ENCODE results near the gene APOB.

Gene APOB

DNA sequence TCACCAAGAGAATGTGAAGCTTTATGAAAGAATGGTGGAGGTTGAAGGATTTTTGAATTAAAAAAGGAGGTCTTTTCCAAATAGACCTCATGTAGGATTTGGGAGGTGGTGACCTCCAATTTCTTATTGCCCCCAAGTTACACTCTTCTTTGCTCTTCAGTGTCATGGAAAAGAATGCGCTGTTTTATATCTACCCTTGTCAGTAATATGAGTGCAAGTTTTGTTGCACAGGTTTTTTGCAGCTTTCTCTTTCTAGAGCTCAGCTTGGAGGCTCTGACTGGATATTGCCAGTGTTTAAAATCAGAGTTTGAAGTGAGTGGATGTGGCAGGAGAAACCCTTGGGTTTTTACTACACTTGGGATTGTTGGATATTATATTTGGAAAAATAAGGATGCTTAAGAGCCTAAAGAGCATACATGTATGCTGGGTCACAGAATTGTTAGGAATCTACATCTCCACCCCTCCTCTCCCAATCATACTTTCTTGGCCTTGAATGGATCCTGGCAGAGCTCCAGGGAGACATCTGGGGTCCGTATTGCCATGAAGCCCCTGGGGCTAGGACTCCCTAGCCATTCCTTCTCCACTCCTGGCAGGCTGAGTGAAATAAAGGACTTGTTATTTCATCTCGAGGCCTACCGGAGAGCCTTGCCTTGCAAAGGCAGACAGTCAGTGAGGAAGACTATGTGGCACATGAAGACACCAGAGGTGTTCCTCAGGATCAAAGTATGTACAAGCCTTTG, 43.8 kb downstream of the APOB start:
- Mint-ChIP-seq H3K36me3 (no peaks in the 10 kb centered on the region), H3K4me1 (ENCODE audit: low read depth) (no peaks in the 10 kb centered on the region), H3K9me3 (ENCODE audit: low read depth) (no peaks in the 10 kb centered on the region), H3K27ac (no peak overlapping the region), H3K4me3 (no peak overlapping the region), H3K27me3 (peaks cover 4% of the 10 kb centered on the region)

GRCh38 chr2:20998972-20999905, 44.6 kb downstream of the APOB start:
- Mint-ChIP-seq H3K27ac (no peak overlapping the region), H3K27me3 (peaks cover 4% of the 10 kb centered on the region), H3K4me1 (ENCODE audit: low read depth) (no peaks in the 10 kb centered on the region), H3K36me3 (no peaks in the 10 kb centered on the region), H3K4me3 (no peak overlapping the region), H3K9me3 (ENCODE audit: low read depth) (no peaks in the 10 kb centered on the region)

GRCh38 chr2:20997953-20998722, 45.7 kb downstream of the APOB start:
- Mint-ChIP-seq H3K4me3 (no peak overlapping the region), H3K4me1 (ENCODE audit: low read depth) (no peaks in the 10 kb centered on the region), H3K27me3 (peaks cover 3% of the 10 kb centered on the region), H3K27ac (no peak overlapping the region), H3K9me3 (ENCODE audit: low read depth) (no peaks in the 10 kb centered on the region), H3K36me3 (no peaks in the 10 kb centered on the region)

- no peak overlapping the region for H3K4me3 Mint-ChIP-seq
- H3K27ac Mint-ChIP-seq = no peak overlapping the region
- no peaks in the 10 kb centered on the region for H3K4me1 Mint-ChIP-seq (ENCODE audit: low read depth)
- H3K27me3 Mint-ChIP-seq = no peaks in the 10 kb centered on the region
- H3K36me3 Mint-ChIP-seq = no peaks in the 10 kb centered on the region
- no peaks in the 10 kb centered on the region for H3K9me3 Mint-ChIP-seq (ENCODE audit: low read depth)
These were observed 49.7 kb downstream of the APOB start for GRCh38 chr2:20994130-20994529.

GRCh38 chr2:20992201-20992711, 51.6 kb downstream of the APOB start:
- no peaks in the 10 kb centered on the region for H3K9me3 Mint-ChIP-seq (ENCODE audit: low read depth)
- no peaks in the 10 kb centered on the region for H3K4me1 Mint-ChIP-seq (ENCODE audit: low read depth)
- H3K4me3 Mint-ChIP-seq = no peak overlapping the region
- no peaks in the 10 kb centered on the region for H3K27me3 Mint-ChIP-seq
- no peak overlapping the region for H3K27ac Mint-ChIP-seq
- no peaks in the 10 kb centered on the region for H3K36me3 Mint-ChIP-seq

- Mint-ChIP-seq H3K4me1 (ENCODE audit: low read depth) (no peaks in the 10 kb centered on the region), H3K4me3 (no peak overlapping the region), H3K27ac (no peak overlapping the region), H3K27me3 (no peaks in the 10 kb centered on the region), H3K36me3 (no peaks in the 10 kb centered on the region), H3K9me3 (ENCODE audit: low read depth) (no peaks in the 10 kb centered on the region)
These were observed 53.1 kb downstream of the APOB start for GRCh38 chr2:20990442-20991430.

GRCh38 chr2:20989404-20989803, 54.5 kb downstream of the APOB start:
- Mint-ChIP-seq H3K27me3 (no peaks in the 10 kb centered on the region), H3K4me3 (no peak overlapping the region), H3K9me3 (ENCODE audit: low read depth) (no peaks in the 10 kb centered on the region), H3K4me1 (ENCODE audit: low read depth) (no peaks in the 10 kb centered on the region), H3K36me3 (no peaks in the 10 kb centered on the region), H3K27ac (no peak overlapping the region)

GRCh38 chr2:20988905-20989304, 55.0 kb downstream of the APOB start:
- Mint-ChIP-seq H3K27ac (no peak overlapping the region), H3K4me3 (no peak overlapping the region), H3K36me3 (no peaks in the 10 kb centered on the region), H3K9me3 (ENCODE audit: low read depth) (no peaks in the 10 kb centered on the region), H3K4me1 (ENCODE audit: low read depth) (no peaks in the 10 kb centered on the region), H3K27me3 (no peaks in the 10 kb centered on the region)

DNA sequence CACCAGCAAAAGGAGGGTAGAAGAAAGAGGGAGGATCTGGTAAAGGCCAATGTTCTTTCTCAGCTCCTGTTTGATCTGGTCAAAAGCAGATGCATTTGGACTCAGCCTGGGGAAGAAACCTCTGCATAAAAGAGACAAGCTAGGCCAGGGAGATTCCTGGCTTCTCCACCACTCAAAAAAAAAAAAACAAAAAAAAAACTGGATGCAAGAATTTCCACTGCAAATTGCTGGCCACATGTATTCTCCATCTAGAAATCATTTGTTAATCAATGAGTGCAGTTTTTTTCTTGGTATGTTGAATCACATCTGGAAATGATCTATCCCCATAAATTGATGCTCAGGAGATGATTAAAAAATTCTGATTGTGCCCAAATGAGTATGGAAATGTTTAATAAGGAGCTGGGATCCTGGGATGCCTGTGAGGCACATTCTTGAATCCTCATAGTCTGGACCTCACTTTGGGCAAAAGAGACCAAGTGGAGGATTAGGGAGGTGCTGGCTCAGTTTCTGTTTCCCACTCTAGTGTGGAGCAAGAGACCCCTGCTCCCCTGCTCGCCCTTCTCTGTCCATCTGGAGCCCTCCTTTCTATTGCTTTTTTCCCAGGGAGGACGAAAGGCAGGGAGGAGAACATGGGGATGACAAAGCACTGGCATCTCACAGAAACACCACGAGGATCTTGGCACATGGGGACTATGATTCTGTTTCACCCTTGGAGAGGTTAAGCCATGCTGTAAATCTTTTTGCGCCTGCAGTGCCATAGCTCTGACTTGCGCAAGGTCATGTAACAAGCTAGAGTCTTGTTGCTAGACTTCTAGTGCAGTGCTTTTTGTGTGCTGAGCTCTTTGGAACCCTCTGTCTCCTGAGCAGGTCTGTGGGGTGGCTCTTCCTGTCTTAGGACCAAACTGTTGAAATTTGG, 57.6 kb downstream of the APOB start:
- Mint-ChIP-seq H3K27me3 (peaks cover 4% of the 10 kb centered on the region), H3K36me3 (no peaks in the 10 kb centered on the region), H3K9me3 (ENCODE audit: low read depth) (no peaks in the 10 kb centered on the region), H3K4me3 (no peak overlapping the region), H3K4me1 (ENCODE audit: low read depth) (no peaks in the 10 kb centered on the region), H3K27ac (no peak overlapping the region)

- Mint-ChIP-seq H3K36me3 (no peaks in the 10 kb centered on the region), H3K4me1 (ENCODE audit: low read depth) (no peaks in the 10 kb centered on the region), H3K27ac (no peak overlapping the region)
These were observed 58.8 kb downstream of the APOB start for GRCh38 chr2:20985062-20985461.

DNA sequence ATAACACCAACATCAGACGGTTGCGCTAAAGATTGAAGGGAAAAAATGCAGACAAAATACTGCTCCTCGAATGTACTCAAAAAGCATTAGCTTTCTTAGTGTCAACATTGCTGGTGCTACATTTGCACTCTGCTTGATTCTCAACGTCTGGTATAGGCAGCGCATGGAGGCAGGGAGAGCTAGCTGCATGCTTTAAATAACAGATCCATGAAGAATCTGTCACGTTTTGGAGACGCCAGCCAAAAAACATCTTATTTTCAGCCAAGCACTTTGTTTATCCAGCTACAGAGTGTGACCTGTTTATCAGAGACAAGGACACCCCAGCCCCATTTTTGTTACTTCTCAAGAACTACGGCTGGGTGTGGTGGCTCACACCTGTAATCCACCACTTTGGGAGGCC, 59.5 kb downstream of the APOB start:
- Mint-ChIP-seq H3K36me3 (no peaks in the 10 kb centered on the region), H3K27me3 (peaks cover 6% of the 10 kb centered on the region), H3K4me3 (no peak overlapping the region), H3K4me1 (ENCODE audit: low read depth) (no peaks in the 10 kb centered on the region), H3K27ac (no peak overlapping the region), H3K9me3 (ENCODE audit: low read depth) (no peaks in the 10 kb centered on the region)

More at GRCh38 chr2:20985062-20985461, 58.8 kb downstream of the APOB start:
- Mint-ChIP-seq H3K4me3 (no peak overlapping the region), H3K27me3 (peaks cover 6% of the 10 kb centered on the region), H3K9me3 (ENCODE audit: low read depth) (no peaks in the 10 kb centered on the region)

GRCh38 chr2:20983844-20984243, 60.0 kb downstream of the APOB start:
- H3K4me3 Mint-ChIP-seq = no peak overlapping the region
- no peak overlapping the region for H3K27ac Mint-ChIP-seq

GRCh38 chr2:20982861-20983260, 61.0 kb downstream of the APOB start:
- peaks cover 6% of the 10 kb centered on the region for H3K27me3 Mint-ChIP-seq
- no peak overlapping the region for H3K27ac Mint-ChIP-seq
- no peak overlapping the region for H3K4me3 Mint-ChIP-seq
- no peaks in the 10 kb centered on the region for H3K36me3 Mint-ChIP-seq
- no peaks in the 10 kb centered on the region for H3K9me3 Mint-ChIP-seq (ENCODE audit: low read depth)
- H3K4me1 Mint-ChIP-seq (ENCODE audit: low read depth) = no peaks in the 10 kb centered on the region

More at GRCh38 chr2:20983844-20984243, 60.0 kb downstream of the APOB start:
- Mint-ChIP-seq H3K4me1 (ENCODE audit: low read depth) (no peaks in the 10 kb centered on the region), H3K36me3 (no peaks in the 10 kb centered on the region), H3K27me3 (peaks cover 6% of the 10 kb centered on the region), H3K9me3 (ENCODE audit: low read depth) (no peaks in the 10 kb centered on the region)

Data from activated naive CD8-positive, alpha-beta T cell (primary cell).